ENCODE data around the gene MT1E. TPM values are rescaled to one million over a fixed set of nuclear protein-coding genes. Genes with fewer than 3 reads are reported as not detected.

MT1E gene
- total and polyA plus RNA-seq, 2 of the 8 experiments (the other 6 are each of a cell fraction or from before 2014, with no cell fraction given): 7.9 to 117 TPM

DNA sequence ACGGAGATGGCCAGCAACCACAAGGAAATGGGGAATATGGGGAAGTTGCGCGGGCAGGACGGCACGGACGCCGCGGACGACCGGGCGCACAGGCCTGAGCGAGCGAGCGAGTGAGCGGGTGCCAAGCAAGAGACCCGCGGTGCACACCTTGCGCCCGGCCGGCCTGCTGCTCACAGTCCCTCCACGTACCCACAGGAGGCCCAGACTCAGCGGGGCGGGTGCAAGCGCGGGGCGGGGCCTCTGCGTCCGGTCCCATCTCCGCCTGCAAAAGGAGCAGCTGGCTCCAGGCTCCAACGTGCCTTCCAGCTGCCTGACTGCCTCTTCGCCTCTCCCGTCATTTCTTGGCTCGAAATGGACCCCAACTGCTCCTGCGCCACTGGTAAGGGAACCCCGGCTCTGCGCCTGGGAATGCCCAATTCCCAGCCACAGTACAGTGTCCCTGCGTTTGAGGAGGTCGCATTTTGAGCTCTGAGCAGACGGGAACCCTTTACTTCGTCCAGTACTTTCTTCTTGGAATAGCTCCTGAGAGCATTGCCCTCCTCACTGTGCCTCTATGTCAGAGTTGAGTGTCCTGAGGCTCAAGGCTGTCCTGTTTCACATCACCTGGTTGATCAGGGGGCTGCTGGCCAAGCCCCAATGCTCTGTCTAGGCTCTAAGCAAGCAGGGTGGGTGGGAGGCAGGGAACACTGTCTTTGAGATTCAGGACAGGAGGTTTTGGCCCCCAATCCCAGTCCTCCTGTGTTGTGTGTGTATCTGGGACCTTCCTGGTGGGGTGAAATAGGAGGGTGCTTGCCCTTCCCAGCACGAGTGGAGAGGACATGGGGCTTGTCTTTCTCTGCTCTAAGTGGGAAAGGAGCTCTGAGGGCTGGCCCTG is 8.1 kb upstream of the MT1E start (continued):
- TF ChIP-seq ASH2L (IDR thresholded peaks at IDR 0.05; ENCODE audit: low read length): peak; percentile 23
- TF ChIP-seq KDM4A (IDR thresholded peaks at IDR 0.05; ENCODE audit: low read depth, low read length, severe bottlenecking): peak; percentile 79
- no peak for TF ChIP-seq BACH1 (IDR thresholded peaks at IDR 0.05; ENCODE audit: low read length)
